HepG2 (cell line): Measurements from ENCODE around the gene TOR4A. TPM values are rescaled to one million over a fixed set of nuclear protein-coding genes. Genes with fewer than 3 reads are reported as not detected.

ENCODE experiments used
- CEBPZ ChIP-seq: IDR thresholded peaks from 2 replicates; pipeline ENCODE4 v1.6.1; 2012; ENCODE audit warnings: low read length, improper control_type of control experiment
- HES4 ChIP-seq: sonication (generic); formaldehyde crosslinking; IDR thresholded peaks from 2 replicates; pipeline ENCODE4 v1.9.0; 2021; ENCODE audit warnings: mild to moderate bottlenecking, missing genetic modification reagents, borderline replicate concordance
- REST ChIP-seq, 2 experiments: IDR thresholded peaks; 2 replicates each; pipeline ENCODE4 v1.6.1; 2011 to 2012; ENCODE audit warnings: low read length in 2 of 2, borderline replicate concordance in 1 of 2, low read depth in 1 of 2, mild to moderate bottlenecking in 1 of 2, moderate library complexity in 1 of 2
- RNF2 ChIP-seq: fragments of 450-650 bp; conservative IDR thresholded peaks from 2 replicates; pipeline ENCODE4 v1.6.1; 2016; ENCODE audit warnings: low read depth
- SNAPC4 ChIP-seq: sonication (generic); formaldehyde crosslinking; IDR thresholded peaks from 2 replicates; pipeline ENCODE4 v1.4.0; 2020; ENCODE audit warnings: mild to moderate bottlenecking, missing genetic modification reagents
- ZBTB25 ChIP-seq: IDR thresholded peaks from 2 replicates; pipeline ENCODE4 v1.6.1; 2018; ENCODE audit warnings: missing genetic modification reagents
- ZBTB37 ChIP-seq: sonication (generic); formaldehyde crosslinking; IDR thresholded peaks from 2 replicates; pipeline ENCODE4 v1.4.0; 2020; ENCODE audit warnings: mild to moderate bottlenecking, missing genetic modification reagents
- polyA plus RNA-seq, 8 experiments: library from polyadenylated mRNA; depleted of rRNA in 3 of 8; stranded (reverse) in 7 of 8; unstranded in 1 of 8; fragments of >200 nt; fragmentation: Illumina TruSeq in 4 of 8; extraction: Trizol in 4 of 8; gene quantifications; 2 replicates each; pipeline versions ENCODE4 v1.2.1 to v1.2.3, GENCODE V29; 2011 to 2016; ENCODE audit warnings: low read depth in 4 of 8, missing spikeins in 1 of 8, mixed read lengths in 1 of 8; ENCODE audit not compliant: insufficient read depth in 1 of 8
- total RNA-seq, 5 experiments: library from RNA; depleted of rRNA; stranded (reverse); fragments of >200 nt; fragmentation: Illumina TruSeq; extraction: Trizol; gene quantifications; 2 replicates each; pipeline ENCODE4 v1.2.3, GENCODE V29; 2016; ENCODE audit warnings: low read depth in 1 of 5

TOR4A gene
- total and polyA plus RNA-seq, 2 of the 13 experiments (the other 11 are each of a cell fraction or from before 2014, with no cell fraction given), result 11.1 to 14.2 TPM

GRCh38 chr9:137235424-137236237, 41.9 kb upstream of the TOR4A start (continued):
- TF ChIP-seq CEBPZ (no peak), REST (IDR thresholded peaks at IDR 0.05; ENCODE audit: borderline replicate concordance in 1 of 2, low read depth in 1 of 2, low read length in 2 of 2) (no peak), HES4 (CRISPR knock-in tag) (peak; percentile 61; the same call in 1 of the 2 replicates), ZBTB37 (no peak), ZBTB25 (no peak), RNF2 (no peak), SNAPC4 (no peak)
